GM12874 (cell line): ENCODE results near the gene BCL3.

Experiments used
- TF ChIP-seq, protein P1 (sequence below): IDR thresholded peaks from 2 replicates; pipeline ENCODE4 v1.5.1; 2011; ENCODE audit warnings: low read depth, mild to moderate bottlenecking, control low read depth, low read length, moderate library complexity; ENCODE audit not compliant: insufficient read depth

BCL3 gene

DNA sequence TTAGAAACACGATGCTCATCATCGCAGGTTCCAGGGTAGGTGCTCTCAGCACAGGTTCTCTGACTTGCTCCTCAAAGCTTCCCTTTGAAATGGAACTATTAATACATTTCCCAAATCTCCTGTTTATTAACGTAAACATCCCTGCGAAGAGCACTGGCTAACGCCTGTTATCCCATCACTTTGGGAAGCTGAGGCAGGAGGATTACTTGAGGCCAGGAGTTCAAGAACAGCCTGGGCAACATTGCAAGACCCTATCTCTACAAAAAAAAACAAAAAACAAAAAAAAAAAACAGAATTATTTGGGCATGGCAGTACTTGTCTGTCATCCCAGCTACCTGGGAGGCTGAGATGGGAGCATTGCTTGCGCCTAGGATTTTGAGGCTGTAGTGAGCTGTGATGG lies 30.9 kb upstream of the BCL3 start:
- TF ChIP-seq, protein P1, sequence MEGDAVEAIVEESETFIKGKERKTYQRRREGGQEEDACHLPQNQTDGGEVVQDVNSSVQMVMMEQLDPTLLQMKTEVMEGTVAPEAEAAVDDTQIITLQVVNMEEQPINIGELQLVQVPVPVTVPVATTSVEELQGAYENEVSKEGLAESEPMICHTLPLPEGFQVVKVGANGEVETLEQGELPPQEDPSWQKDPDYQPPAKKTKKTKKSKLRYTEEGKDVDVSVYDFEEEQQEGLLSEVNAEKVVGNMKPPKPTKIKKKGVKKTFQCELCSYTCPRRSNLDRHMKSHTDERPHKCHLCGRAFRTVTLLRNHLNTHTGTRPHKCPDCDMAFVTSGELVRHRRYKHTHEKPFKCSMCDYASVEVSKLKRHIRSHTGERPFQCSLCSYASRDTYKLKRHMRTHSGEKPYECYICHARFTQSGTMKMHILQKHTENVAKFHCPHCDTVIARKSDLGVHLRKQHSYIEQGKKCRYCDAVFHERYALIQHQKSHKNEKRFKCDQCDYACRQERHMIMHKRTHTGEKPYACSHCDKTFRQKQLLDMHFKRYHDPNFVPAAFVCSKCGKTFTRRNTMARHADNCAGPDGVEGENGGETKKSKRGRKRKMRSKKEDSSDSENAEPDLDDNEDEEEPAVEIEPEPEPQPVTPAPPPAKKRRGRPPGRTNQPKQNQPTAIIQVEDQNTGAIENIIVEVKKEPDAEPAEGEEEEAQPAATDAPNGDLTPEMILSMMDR, result no peak

DNA sequence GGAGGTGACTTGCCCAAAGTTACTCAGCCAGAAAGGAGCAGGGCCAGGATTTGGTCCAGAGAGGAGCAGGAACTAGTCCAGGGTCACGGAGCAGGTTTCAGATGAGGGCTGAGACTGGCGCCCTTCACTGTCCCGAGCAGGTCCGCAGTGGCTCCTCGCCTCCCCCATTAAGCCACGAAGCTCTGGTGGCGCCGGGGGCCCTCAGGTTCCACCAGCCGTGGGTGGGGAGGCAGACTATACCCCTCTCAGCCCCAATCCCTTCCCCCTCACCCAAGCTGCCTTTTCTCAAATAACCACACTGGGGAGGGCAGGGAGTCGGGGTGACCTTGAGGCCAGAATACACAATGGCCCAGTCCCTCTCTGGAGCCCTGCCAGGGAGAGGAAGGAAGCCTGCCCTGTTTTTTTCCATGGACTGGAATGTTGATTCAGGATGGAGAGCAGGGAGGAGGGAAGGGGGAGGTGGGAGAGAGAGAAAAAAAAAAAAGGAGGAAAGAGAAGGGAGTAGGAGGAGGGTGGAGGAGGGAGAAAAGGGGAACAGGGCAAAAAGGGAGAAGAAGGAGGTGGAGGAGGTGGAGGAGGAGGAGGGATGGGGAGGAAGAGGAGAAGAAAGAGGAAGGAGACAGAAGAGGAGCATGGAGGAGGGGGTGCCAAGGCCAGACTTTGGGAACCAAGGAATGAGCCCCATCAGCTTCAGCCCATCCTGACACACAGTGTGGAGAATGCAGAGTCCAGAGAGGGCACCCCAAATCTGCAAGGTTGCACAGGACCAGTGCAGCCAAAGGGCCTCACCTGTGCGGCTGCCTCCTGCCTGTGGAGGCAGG lies 29.9 kb upstream of the BCL3 start:
- TF ChIP-seq, protein P1, result no peak

DNA sequence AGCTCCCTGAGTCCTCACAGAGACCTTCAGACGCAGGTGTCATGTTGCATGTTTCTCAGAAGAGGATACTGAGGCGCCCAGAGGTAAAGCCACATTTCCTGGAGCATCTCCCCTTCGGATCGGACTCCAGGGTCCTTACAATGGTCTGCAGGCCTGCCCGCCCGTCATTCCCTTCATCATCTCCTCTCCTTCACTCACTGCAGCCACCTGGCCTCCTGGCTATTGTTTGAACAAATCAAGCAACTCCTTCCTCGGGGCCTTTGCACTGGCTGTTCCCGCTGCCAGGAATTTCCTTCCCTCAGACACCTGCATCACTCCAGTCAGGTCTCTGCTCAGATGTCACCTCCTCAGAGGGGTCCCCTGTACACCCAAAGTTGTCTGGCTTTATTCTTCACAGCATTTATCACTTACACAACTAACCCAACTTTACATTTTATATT lies 29.2 kb upstream of the BCL3 start:
- TF ChIP-seq, protein P1, result no peak

DNA sequence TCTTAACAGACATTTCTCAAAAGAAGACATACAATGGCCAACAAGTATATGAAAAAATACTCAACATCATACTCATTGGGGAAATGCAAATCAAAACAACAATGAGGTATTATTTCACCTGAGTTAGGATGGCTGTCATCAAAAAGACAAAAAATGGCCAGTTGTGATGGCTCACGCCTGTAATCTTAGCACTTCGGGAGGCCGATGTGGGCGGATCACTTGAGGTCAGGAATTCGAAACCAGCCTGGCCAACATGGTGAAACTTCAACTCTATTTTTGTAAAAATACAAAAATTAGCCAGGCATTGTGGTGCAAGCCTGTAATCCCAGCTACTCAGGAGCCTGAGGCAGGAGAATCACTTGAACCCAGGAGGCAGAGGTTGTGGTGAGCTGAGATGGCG lies 27.6 kb upstream of the BCL3 start:
- TF ChIP-seq, protein P1, result no peak

DNA sequence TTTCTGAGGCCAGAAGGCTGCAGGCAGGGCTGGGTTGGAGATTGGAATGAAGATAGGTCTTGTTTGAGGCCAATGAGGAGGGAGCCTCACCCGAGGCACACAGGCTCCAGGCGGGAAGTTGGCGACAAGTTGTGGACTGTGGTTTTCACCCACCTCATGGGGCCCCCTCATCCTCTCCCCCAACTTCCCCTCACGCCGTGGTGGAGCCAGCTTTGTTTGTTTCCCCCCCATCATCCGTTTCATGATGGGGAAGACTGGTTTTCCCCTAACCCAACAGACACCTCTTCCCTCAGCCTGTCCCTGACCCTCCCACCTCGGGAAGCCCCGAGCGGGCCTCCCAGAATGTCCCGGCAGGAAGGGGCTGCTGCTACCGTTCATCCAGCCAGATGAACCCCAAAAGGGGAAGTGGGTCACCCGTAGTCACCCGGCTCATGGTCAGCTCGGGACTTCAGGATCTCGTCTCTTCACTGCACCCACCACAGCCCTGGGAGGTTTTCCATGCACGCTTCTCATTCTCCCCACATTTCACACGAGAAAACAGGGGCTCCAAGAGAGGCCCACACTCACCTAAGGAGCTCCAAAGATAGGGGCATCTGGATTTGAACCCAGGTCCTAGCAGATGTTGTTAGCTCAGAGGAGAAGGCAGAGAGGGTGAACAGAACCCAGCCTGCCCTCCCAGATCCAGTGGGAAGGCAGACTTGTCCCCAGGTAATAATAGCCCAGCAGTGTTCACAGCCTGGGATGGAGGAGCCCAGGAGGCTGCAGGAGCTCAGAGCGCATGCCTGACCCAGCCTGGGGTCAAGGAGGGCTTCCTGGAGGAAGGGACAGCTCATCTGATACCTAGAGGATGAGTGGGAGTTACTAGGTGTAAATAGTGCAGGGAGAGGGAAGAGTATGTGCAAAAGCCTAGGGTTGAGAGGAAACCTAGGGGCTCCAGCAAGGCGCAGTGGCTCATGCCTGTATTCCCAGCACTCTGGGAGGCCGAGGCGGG lies 26.1 kb upstream of the BCL3 start:
- TF ChIP-seq, protein P1, result no peak

DNA sequence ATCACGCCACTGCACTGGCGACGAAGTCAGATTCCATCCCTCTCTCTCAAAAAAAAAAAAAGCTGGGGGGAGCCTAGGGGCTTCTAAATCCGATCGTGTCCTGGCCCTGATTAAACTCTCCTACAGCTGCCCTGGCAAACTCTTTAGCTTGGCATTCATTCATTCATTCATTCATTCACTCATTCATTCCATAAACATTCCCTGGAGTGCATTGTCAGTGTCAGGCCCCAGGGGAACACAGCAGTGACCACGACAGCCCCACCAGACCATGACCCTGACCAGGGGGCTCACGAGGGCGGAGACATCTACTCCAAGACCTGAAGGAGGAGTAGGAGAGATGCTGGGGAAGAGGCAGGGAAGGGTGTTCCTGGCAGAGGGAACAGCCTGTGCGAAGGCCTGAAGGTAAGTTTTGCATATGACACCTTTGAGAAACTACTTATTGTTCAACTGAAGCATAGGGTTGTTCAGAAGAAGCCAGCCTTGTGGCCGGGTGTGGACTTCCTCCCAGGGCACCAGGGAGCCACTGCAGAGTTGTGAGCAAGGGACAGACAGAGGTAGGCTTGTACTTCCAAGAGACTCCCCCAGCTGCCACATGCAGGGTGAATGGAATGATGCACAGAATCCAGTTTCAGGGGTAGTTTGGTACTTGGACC lies 25.1 kb upstream of the BCL3 start:
- TF ChIP-seq, protein P1, result no peak

DNA sequence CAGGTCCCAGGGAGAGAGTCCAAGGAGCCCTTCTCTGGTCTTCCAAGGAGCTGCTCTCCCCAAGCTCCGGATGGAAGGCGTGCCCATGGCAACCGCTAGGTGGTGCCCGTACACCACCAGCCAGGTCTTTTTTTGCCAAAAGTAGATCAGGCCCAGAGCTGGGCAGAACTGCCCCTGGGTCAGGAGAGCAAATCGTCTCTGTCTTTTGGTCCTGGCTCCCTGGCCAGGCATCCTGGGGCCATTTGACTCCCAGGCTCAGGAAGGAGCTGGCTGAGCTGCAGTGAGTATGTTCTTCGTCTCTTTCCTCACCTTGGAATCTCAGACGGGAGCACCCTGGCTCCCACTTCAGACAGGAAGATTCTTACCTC lies 24.6 kb upstream of the BCL3 start:
- TF ChIP-seq, protein P1, result peak; percentile 99
